HEK293 (cell line): ENCODE results near the gene LBHD1.

Source experiments
- CTCF ChIA-PET: fragments of 350-600 bp; formaldehyde crosslinking; extraction: SDS; loops from one replicate; lab custom pipeline; 2021; ENCODE audit warnings: antibody characterized with exemption; lab: Yijun Ruan, JAX
- POLR2A ChIA-PET: fragments of 300-600 bp; formaldehyde crosslinking; extraction: SDS; loops from one replicate; lab custom pipeline; 2020; ENCODE audit warnings: antibody characterized with exemption, inconsistent platforms; lab: Yijun Ruan, JAX
- H3K27ac ChIP-seq: fragments of 200-500 bp; sonication (Bioruptor generic); 2 replicates; pipeline ENCODE4 v1.5.1; 2014; ENCODE audit warnings: low read depth, low read length, control low read depth, inconsistent platforms; ENCODE audit errors: extremely low read depth
- H3K36me3 ChIP-seq, 2 experiments: fragments of 200-500 bp in 1 of 2; sonication (Bioruptor generic) in 1 of 2; 1 replicate in 1 of 2; 2 replicates in 1 of 2; pipeline ENCODE4 v1.5.1; 2014 to 2017; ENCODE audit warnings: inconsistent platforms in 2 of 2, low read length in 2 of 2; ENCODE audit not compliant: control insufficient read depth in 2 of 2, insufficient read depth in 1 of 2
- H3K4me1 ChIP-seq: fragments of 200-500 bp; sonication (Bioruptor generic); 2 replicates; pipeline ENCODE4 v1.5.1; 2014; ENCODE audit warnings: mild to moderate bottlenecking, low read length, inconsistent platforms; ENCODE audit not compliant: control insufficient read depth, insufficient read depth
- H3K4me3 ChIP-seq: 2 replicates; pipeline ENCODE4 v1.5.1; 2011; ENCODE audit warnings: low read depth, mild to moderate bottlenecking, control low read depth, low read length, moderate library complexity
- H3K9me3 ChIP-seq: fragments of 200-500 bp; sonication (Bioruptor generic); 2 replicates; pipeline ENCODE4 v1.5.1; 2014; ENCODE audit warnings: low read depth, low read length, inconsistent platforms; ENCODE audit not compliant: control insufficient read depth, insufficient read depth
- EGR2 ChIP-seq: fragments of 450-650 bp; formaldehyde crosslinking; IDR thresholded peaks from 2 replicates; pipeline ENCODE4 v1.5.1; 2016; ENCODE audit warnings: low read depth, missing biosample characterization, missing genetic modification characterization
- GLIS2 ChIP-seq: fragments of 450-650 bp; formaldehyde crosslinking; IDR thresholded peaks from 2 replicates; pipeline ENCODE4 v1.5.1; 2016; ENCODE audit warnings: missing biosample characterization, missing genetic modification characterization
- HOXC10 ChIP-seq: sonication (generic); formaldehyde crosslinking; IDR thresholded peaks from 2 replicates; pipeline ENCODE4 v1.8.1; 2023; ENCODE audit warnings: mild to moderate bottlenecking, missing genetic modification reagents
- KLF17 ChIP-seq: fragments of 450-650 bp; formaldehyde crosslinking; IDR thresholded peaks from 2 replicates; pipeline ENCODE4 v1.5.1; 2016; ENCODE audit warnings: missing biosample characterization, missing genetic modification characterization
- KLF7 ChIP-seq: fragments of 450-650 bp; formaldehyde crosslinking; IDR thresholded peaks from 2 replicates; pipeline ENCODE4 v1.5.1; 2016; ENCODE audit warnings: missing biosample characterization, missing genetic modification characterization, borderline replicate concordance
- SETDB1 ChIP-seq: IDR thresholded peaks from one replicate; pipeline ENCODE4 v1.6.1; 2017; ENCODE audit warnings: mild to moderate bottlenecking, low read length, moderate library complexity, mixed read lengths; ENCODE audit not compliant: insufficient read length
- SP3 ChIP-seq: fragments of 450-650 bp; formaldehyde crosslinking; IDR thresholded peaks from 2 replicates; pipeline ENCODE4 v1.5.1; 2016; ENCODE audit warnings: missing biosample characterization, missing genetic modification characterization
- ZBTB8A ChIP-seq: fragments of 450-650 bp; formaldehyde crosslinking; IDR thresholded peaks from 2 replicates; pipeline ENCODE4 v1.5.1; 2016; ENCODE audit warnings: missing biosample characterization, missing genetic modification characterization
- ZNF23 ChIP-seq: fragments of 450-650 bp; formaldehyde crosslinking; IDR thresholded peaks from 2 replicates; pipeline ENCODE4 v1.5.1; 2016; ENCODE audit warnings: missing biosample characterization, missing genetic modification characterization, borderline replicate concordance
- ZNF292 ChIP-seq: fragments of 450-650 bp; formaldehyde crosslinking; IDR thresholded peaks from 2 replicates; pipeline ENCODE4 v1.5.1; 2016; ENCODE audit warnings: low read depth, missing biosample characterization, missing genetic modification characterization, borderline replicate concordance
- ZNF391 ChIP-seq: fragments of 450-650 bp; formaldehyde crosslinking; IDR thresholded peaks from 2 replicates; pipeline ENCODE4 v1.5.1; 2016; ENCODE audit warnings: low read depth, missing biosample characterization, missing genetic modification characterization, borderline replicate concordance
- ZNF600 ChIP-seq: fragments of 450-650 bp; formaldehyde crosslinking; IDR thresholded peaks from 2 replicates; pipeline ENCODE4 v1.5.1; 2016; ENCODE audit warnings: missing biosample characterization, missing genetic modification characterization
- ZNF621 ChIP-seq: fragments of 450-650 bp; formaldehyde crosslinking; IDR thresholded peaks from 2 replicates; pipeline ENCODE4 v1.5.1; 2017; ENCODE audit warnings: missing biosample characterization, missing genetic modification characterization
- ZNF776 ChIP-seq: fragments of 450-650 bp; formaldehyde crosslinking; IDR thresholded peaks from 2 replicates; pipeline ENCODE4 v1.5.0; 2017; ENCODE audit warnings: missing biosample characterization, missing genetic modification characterization, borderline replicate concordance
- ZSCAN23 ChIP-seq: fragments of 450-650 bp; formaldehyde crosslinking; IDR thresholded peaks from 2 replicates; pipeline ENCODE4 v1.5.1; 2016; ENCODE audit warnings: missing biosample characterization, missing genetic modification characterization
- TF ChIP-seq, protein P1 (sequence below): fragments of 450-650 bp; formaldehyde crosslinking; IDR thresholded peaks from 2 replicates; pipeline ENCODE4 v1.5.1; 2016; ENCODE audit warnings: missing biosample characterization, missing genetic modification characterization
- TF ChIP-seq, protein P2 (sequence below): fragments of 450-650 bp; formaldehyde crosslinking; IDR thresholded peaks from 2 replicates; pipeline ENCODE4 v1.5.1; 2017; ENCODE audit warnings: missing biosample characterization, missing genetic modification characterization
- TF ChIP-seq, protein P3 (sequence below): fragments of 450-650 bp; formaldehyde crosslinking; IDR thresholded peaks from 2 replicates; pipeline ENCODE4 v1.5.1; 2016; ENCODE audit warnings: missing biosample characterization, missing genetic modification characterization
- TF ChIP-seq, protein P4 (sequence below): fragments of 450-650 bp; formaldehyde crosslinking; IDR thresholded peaks from 2 replicates; pipeline ENCODE4 v1.5.1; 2016; ENCODE audit warnings: missing biosample characterization, missing genetic modification characterization

The LBHD1 gene

DNA sequence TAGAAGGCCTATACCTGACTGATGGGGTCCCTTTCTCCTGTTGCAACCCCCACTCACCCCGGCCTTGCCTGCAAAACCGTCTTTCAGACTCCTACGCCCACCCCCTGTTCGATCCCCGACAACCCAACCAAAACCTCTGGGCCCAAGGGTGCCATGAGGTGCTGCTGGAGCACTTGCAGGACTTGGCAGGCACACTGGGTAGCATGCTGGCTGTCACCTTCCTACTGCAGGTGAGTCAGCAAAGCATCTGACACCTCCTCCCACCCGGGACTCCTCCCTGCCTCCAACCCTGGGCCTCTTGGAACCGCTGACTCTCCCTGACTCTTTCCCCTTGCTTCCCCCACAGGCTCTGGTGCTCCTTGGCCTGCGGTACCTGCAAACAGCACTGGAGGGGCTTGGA is 57.8 kb downstream of the LBHD1 start:
- H3K4me3 ChIP-seq, result no peak overlapping the region
- ChIA-PET POLR2A (no interaction called here), CTCF (no interaction called here)
- no peaks in the 10 kb centered on the region for H3K4me1 ChIP-seq
- peaks cover 0 to 43% of the 10 kb centered on the region in 2 experiments; a peak in 2 of 3 replicates for H3K36me3 ChIP-seq
- H3K27ac ChIP-seq, result 0 out of 2 replicates have a peak overlapping the region, but pooled peaks have one; percentile 2
- TF ChIP-seq GLIS2 (tag by site-specific recombination) (peak; percentile 49; the same call in 1 of the 2 replicates), KLF17 (tag by site-specific recombination) (0 out of 2 replicates have a peak, but pooled peaks have one; percentile 24), EGR2 (tag by site-specific recombination) (peak; percentile 31; the same call in 1 of the 2 replicates), SP3 (tag by site-specific recombination) (peak; percentile 38), ZNF600 (peak; percentile 47; the same call in 1 of the 2 replicates)
- TF ChIP-seq, protein P1, sequence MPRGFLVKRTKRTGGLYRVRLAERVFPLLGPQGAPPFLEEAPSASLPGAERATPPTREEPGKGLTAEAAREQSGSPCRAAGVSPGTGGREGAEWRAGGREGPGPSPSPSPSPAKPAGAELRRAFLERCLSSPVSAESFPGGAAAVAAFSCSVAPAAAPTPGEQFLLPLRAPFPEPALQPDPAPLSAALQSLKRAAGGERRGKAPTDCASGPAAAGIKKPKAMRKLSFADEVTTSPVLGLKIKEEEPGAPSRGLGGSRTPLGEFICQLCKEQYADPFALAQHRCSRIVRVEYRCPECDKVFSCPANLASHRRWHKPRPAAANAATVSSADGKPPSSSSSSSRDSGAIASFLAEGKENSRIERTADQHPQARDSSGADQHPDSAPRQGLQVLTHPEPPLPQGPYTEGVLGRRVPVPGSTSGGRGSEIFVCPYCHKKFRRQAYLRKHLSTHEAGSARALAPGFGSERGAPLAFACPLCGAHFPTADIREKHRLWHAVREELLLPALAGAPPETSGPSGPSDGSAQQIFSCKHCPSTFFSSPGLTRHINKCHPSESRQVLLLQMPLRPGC, result no peak
- TF ChIP-seq, protein P2, sequence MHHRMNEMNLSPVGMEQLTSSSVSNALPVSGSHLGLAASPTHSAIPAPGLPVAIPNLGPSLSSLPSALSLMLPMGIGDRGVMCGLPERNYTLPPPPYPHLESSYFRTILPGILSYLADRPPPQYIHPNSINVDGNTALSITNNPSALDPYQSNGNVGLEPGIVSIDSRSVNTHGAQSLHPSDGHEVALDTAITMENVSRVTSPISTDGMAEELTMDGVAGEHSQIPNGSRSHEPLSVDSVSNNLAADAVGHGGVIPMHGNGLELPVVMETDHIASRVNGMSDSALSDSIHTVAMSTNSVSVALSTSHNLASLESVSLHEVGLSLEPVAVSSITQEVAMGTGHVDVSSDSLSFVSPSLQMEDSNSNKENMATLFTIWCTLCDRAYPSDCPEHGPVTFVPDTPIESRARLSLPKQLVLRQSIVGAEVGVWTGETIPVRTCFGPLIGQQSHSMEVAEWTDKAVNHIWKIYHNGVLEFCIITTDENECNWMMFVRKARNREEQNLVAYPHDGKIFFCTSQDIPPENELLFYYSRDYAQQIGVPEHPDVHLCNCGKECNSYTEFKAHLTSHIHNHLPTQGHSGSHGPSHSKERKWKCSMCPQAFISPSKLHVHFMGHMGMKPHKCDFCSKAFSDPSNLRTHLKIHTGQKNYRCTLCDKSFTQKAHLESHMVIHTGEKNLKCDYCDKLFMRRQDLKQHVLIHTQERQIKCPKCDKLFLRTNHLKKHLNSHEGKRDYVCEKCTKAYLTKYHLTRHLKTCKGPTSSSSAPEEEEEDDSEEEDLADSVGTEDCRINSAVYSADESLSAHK (tag by site-specific recombination), result no peak
- TF ChIP-seq, protein P3, sequence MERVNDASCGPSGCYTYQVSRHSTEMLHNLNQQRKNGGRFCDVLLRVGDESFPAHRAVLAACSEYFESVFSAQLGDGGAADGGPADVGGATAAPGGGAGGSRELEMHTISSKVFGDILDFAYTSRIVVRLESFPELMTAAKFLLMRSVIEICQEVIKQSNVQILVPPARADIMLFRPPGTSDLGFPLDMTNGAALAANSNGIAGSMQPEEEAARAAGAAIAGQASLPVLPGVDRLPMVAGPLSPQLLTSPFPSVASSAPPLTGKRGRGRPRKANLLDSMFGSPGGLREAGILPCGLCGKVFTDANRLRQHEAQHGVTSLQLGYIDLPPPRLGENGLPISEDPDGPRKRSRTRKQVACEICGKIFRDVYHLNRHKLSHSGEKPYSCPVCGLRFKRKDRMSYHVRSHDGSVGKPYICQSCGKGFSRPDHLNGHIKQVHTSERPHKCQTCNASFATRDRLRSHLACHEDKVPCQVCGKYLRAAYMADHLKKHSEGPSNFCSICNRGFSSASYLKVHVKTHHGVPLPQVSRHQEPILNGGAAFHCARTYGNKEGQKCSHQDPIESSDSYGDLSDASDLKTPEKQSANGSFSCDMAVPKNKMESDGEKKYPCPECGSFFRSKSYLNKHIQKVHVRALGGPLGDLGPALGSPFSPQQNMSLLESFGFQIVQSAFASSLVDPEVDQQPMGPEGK (tag by site-specific recombination), result peak; percentile 30; the same call in 1 of the 2 replicates
- H3K9me3 ChIP-seq, result no peaks in the 10 kb centered on the region

- no peak for TF ChIP-seq ZNF292 (tag by site-specific recombination)
- TF ChIP-seq ZNF391 (tag by site-specific recombination), result no peak
- no peak for TF ChIP-seq SETDB1
- no peak for TF ChIP-seq ZNF776 (tag by site-specific recombination)
- TF ChIP-seq ZBTB8A (tag by site-specific recombination), result 0 out of 2 replicates have a peak, but pooled peaks have one; percentile 28
- no peak for TF ChIP-seq KLF7 (tag by site-specific recombination)
- no peak for TF ChIP-seq HOXC10 (CRISPR knock-in tag)
- TF ChIP-seq ZNF621 (tag by site-specific recombination), result no peak
- no peak for TF ChIP-seq ZNF23 (tag by site-specific recombination)
- no peak for TF ChIP-seq KLF17 (tag by site-specific recombination)
- no peak for TF ChIP-seq ZSCAN23 (tag by site-specific recombination)
- TF ChIP-seq, protein P4, sequence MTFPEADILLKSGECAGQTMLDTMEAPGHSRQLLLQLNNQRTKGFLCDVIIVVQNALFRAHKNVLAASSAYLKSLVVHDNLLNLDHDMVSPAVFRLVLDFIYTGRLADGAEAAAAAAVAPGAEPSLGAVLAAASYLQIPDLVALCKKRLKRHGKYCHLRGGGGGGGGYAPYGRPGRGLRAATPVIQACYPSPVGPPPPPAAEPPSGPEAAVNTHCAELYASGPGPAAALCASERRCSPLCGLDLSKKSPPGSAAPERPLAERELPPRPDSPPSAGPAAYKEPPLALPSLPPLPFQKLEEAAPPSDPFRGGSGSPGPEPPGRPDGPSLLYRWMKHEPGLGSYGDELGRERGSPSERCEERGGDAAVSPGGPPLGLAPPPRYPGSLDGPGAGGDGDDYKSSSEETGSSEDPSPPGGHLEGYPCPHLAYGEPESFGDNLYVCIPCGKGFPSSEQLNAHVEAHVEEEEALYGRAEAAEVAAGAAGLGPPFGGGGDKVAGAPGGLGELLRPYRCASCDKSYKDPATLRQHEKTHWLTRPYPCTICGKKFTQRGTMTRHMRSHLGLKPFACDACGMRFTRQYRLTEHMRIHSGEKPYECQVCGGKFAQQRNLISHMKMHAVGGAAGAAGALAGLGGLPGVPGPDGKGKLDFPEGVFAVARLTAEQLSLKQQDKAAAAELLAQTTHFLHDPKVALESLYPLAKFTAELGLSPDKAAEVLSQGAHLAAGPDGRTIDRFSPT (tag by site-specific recombination), result peak; percentile 97
- no peak overlapping the region for H3K27ac ChIP-seq
Observed at GRCh38 chr11:62613291-62613778, 58.7 kb downstream of the LBHD1 start.

More at GRCh38 chr11:62613291-62613778, 58.7 kb downstream of the LBHD1 start:
- Histone ChIP-seq H3K4me1 (no peaks in the 10 kb centered on the region), H3K9me3 (no peaks in the 10 kb centered on the region), H3K36me3 (peaks cover 0 to 48% of the 10 kb centered on the region in 2 experiments; a peak in 2 of 3 replicates), H3K4me3 (no peak overlapping the region)
- ChIA-PET CTCF (interaction anchor here (0.5 to 1.4 kb wide), 5 partner anchors 13 to 219 kb away, joined by 3 to 5 read pairs (median 3); no protein-coding TSS in a partner anchor), POLR2A (interaction anchor here (0.6 to 4.1 kb wide), 6 partner anchors 8 to 59 kb away, joined by 3 to 31 read pairs (median 6); partner anchors contain the start of genes B3GAT3, INTS5, LBHD1 and MTA2)
